ENCODE measurements around the gene CGB3. TPM values are rescaled to one million over a fixed set of nuclear protein-coding genes. Genes with fewer than 3 reads are reported as not detected.

Gene CGB3
- total RNA-seq, 1 donor from 2014 or later, result not detected

GRCh38 chr19:48997972-48998371 lies 26.2 kb downstream of the CGB3 start:
- no peaks in the 10 kb centered on the region for H3K9me3 Mint-ChIP-seq
- CTCF ChIA-PET, result interaction anchor here (1.6 kb wide), 1 partner anchor 100 kb away, joined by 4 read pairs; no protein-coding TSS in a partner anchor
- no peak for TF ChIP-seq CTCF (IDR thresholded peaks at IDR 0.05)
- intact Hi-C loops (cut with micrococcal nuclease), result loop anchor here (2.0 to 10.0 kb wide), 4 partner anchors 77 to 877 kb away; partner anchors contain the start of genes AKT1S1, C19orf73, LIN7B and PPFIA3
- ATAC-seq (ENCODE audit: low read depth) (no peak), DNase-seq (no peak)
- H3K4me3 Mint-ChIP-seq, result no peak overlapping the region
- peaks cover 26% of the 10 kb centered on the region for H3K36me3 Mint-ChIP-seq (ENCODE audit: low read depth)
- no peaks in the 10 kb centered on the region for H3K27me3 Mint-ChIP-seq
- H3K4me1 Mint-ChIP-seq, result peaks cover 23% of the 10 kb centered on the region
- H3K27ac Mint-ChIP-seq, result no peak overlapping the region
- POLR2A ChIA-PET, result interaction anchor here (0.5 to 0.6 kb wide), 3 partner anchors 18 to 86 kb away, joined by 3 to 7 read pairs (median 4); no protein-coding TSS in a partner anchor

GRCh38 chr19:48994035-48994386 lies 30.1 kb downstream of the CGB3 start:
- TF ChIP-seq CTCF (IDR thresholded peaks at IDR 0.05), result no peak
- intact Hi-C loops (cut with micrococcal nuclease), result loop anchor here (10.0 kb wide), 3 partner anchors 121 to 881 kb away; partner anchors contain the start of genes AKT1S1, C19orf73, LIN7B and PPFIA3
- Mint-ChIP-seq H3K4me3 (peak overlapping the region; percentile 97), H3K4me1 (peaks cover 33% of the 10 kb centered on the region), H3K27me3 (no peaks in the 10 kb centered on the region), H3K9me3 (no peaks in the 10 kb centered on the region), H3K27ac (peak overlapping the region; percentile 97), H3K36me3 (ENCODE audit: low read depth) (peaks cover 15% of the 10 kb centered on the region)
- POLR2A ChIA-PET, result interaction anchor here (0.5 to 3.6 kb wide), 35 partner anchors 11 to 738 kb away, joined by 3 to 51 read pairs (median 5); partner anchors contain the start of genes ALDH16A1, CARD8, CD37 and FTL
- ATAC-seq (ENCODE audit: low read depth) (no peak), DNase-seq (no peak)
- CTCF ChIA-PET, result interaction anchor here (0.7 to 1.5 kb wide), 10 partner anchors 10 to 875 kb away, joined by 3 to 10 read pairs (median 4); no protein-coding TSS in a partner anchor

- peak; percentile 94 for TF ChIP-seq CTCF (IDR thresholded peaks at IDR 0.05)
- peak; percentile 96 for DNase-seq
- intact Hi-C loops (cut with micrococcal nuclease), result loop anchor here (1.0 to 10.0 kb wide), 11 partner anchors 17 to 881 kb away; partner anchors contain the start of genes AKT1S1, BAX, C19orf73 and CA11
- peak within 1 kb of the TSS; percentile 97 for H3K27ac Mint-ChIP-seq
- peaks cover 21% of the 10 kb centered on the region for H3K36me3 Mint-ChIP-seq (ENCODE audit: low read depth)
- no peaks in the 10 kb centered on the region for H3K9me3 Mint-ChIP-seq
- H3K4me1 Mint-ChIP-seq, result peaks cover 33% of the 10 kb centered on the region
- ATAC-seq (ENCODE audit: low read depth), result peak; percentile 92
- CTCF ChIA-PET, result interaction anchor here (0.6 to 2.6 kb wide), 17 partner anchors 10 to 876 kb away, joined by 3 to 18 read pairs (median 3); partner anchors contain the start of gene CGB7
- H3K27me3 Mint-ChIP-seq, result no peaks in the 10 kb centered on the region
- peak within 1 kb of the TSS; percentile 97 for H3K4me3 Mint-ChIP-seq
- POLR2A ChIA-PET, result interaction anchor here (0.5 to 3.6 kb wide), 48 partner anchors 10 to 850 kb away, joined by 3 to 51 read pairs (median 4); partner anchors contain the start of genes ALDH16A1, BAX, BCAT2 and CARD8
Observed at GRCh38 chr19:48993175-48994034, 30.7 kb downstream of the CGB3 start, which contains the start of the genes GYS1 and RUVBL2. TSS of gene GYS1 (minus strand) at chr19:48993309. CDS start at chr19:48993112, 197 bp downstream. TSS of gene RUVBL2 (plus strand) at chr19:48993887. CDS start at chr19:48993912, 25 bp downstream.

- Mint-ChIP-seq H3K36me3 (ENCODE audit: low read depth) (peaks cover 24% of the 10 kb centered on the region), H3K27me3 (no peaks in the 10 kb centered on the region), H3K27ac (peak overlapping the region; percentile 97), H3K4me3 (peak overlapping the region; percentile 97), H3K9me3 (no peaks in the 10 kb centered on the region), H3K4me1 (peaks cover 34% of the 10 kb centered on the region)
- ChIA-PET POLR2A (interaction anchor here (0.5 to 3.6 kb wide), 29 partner anchors 10 to 851 kb away, joined by 3 to 51 read pairs (median 5); partner anchors contain the start of genes FTL, NUCB1, PPP1R15A and PRMT1), CTCF (interaction anchor here (0.9 to 2.6 kb wide), 11 partner anchors 11 to 206 kb away, joined by 3 to 18 read pairs (median 4); partner anchors contain the start of gene CGB7)
- no peak for ATAC-seq (ENCODE audit: low read depth)
- no peak for TF ChIP-seq CTCF (IDR thresholded peaks at IDR 0.05)
- no peak for DNase-seq
- intact Hi-C loops (cut with micrococcal nuclease), result loop anchor here (1.0 to 10.0 kb wide), 11 partner anchors 16 to 882 kb away; partner anchors contain the start of genes AKT1S1, BAX, C19orf73 and CA11
Observed at GRCh38 chr19:48992581-48993174, 31.5 kb downstream of the CGB3 start.
